ENCODE data around the gene MRPS33. TPM values are rescaled to one million over a fixed set of nuclear protein-coding genes. Genes with fewer than 3 reads are reported as not detected.

MRPS33 gene
- total and polyA plus RNA-seq, 2 donors (not counting 3 experiments of a cell fraction or from before 2014, with no cell fraction given), result 13.5 to 34.1 TPM

Small RNA genes lying within 50 kb of the gene (small RNA-seq; reads per million reads assigned to genes)
- gene RNU4-74P (ENCODE audit: insufficient read depth, insufficient read length, low read depth, low replicate concordance), result 1.1 reads per million

Other genes with a start within 250 kb of the MRPS33 start
- 25.7 and 26.2 TPM in 2 replicates for gene BRAF, start 90.0 kb downstream of the MRPS33 start, total RNA-seq
- gene BRAF, start 90.0 kb downstream of the MRPS33 start, polyA plus RNA-seq, result 6.4 and 6.6 TPM in 2 replicates
- gene TMEM178B, start 59.1 kb upstream of the MRPS33 start, total RNA-seq, result not detected in 2 replicates
- gene TMEM178B, start 59.1 kb upstream of the MRPS33 start, polyA plus RNA-seq, result not detected in 2 replicates

Data from endothelial cell of umbilical vein (primary cell).